Uterus (tissue), 4 donors: ENCODE results near the gene MBP. TPM values are rescaled to one million over a fixed set of nuclear protein-coding genes. Genes with fewer than 3 reads are reported as not detected.
A peak's percentile ranks its signal among the peaks of the same experiment; 100 is the strongest.

Source experiments
- DNase-seq, 2 donors: peaks; one replicate each; pipeline ENCODE4 v3.0.0-alpha.2; 2019 to 2020
- H3K27ac ChIP-seq, 2 donors: fragments of 200-600 bp; sonication (generic); 1 replicate in 1 of 2; 2 replicates in 1 of 2; pipeline ENCODE4 v1.5.1; 2016 to 2018
- H3K27me3 ChIP-seq, 2 donors: fragments of 200-600 bp; sonication (generic); one replicate each; pipeline ENCODE4 v1.5.1; 2018 to 2019; ENCODE audit warnings: control low read depth in 1 of 2
- H3K36me3 ChIP-seq, 2 donors: fragments of 200-600 bp; sonication (generic); one replicate each; pipeline ENCODE4 v1.5.1; 2019; ENCODE audit warnings: control low read depth in 1 of 2
- H3K4me1 ChIP-seq, 2 donors: fragments of 200-600 bp; sonication (generic); one replicate each; pipeline ENCODE4 v1.5.1; 2018 to 2019; ENCODE audit warnings: control low read depth in 1 of 2
- H3K4me3 ChIP-seq, 2 donors: fragments of 200-600 bp; sonication (generic); 1 replicate in 1 of 2; 2 replicates in 1 of 2; pipeline ENCODE4 v1.5.1; 2018 to 2019; ENCODE audit warnings: mild to moderate bottlenecking in 1 of 2
- H3K9me3 ChIP-seq, 2 donors: fragments of 200-600 bp; sonication (generic); one replicate each; pipeline ENCODE4 v1.5.1; 2019; ENCODE audit warnings: control low read depth in 1 of 2
- POLR2A ChIP-seq, 2 donors: fragments of 450-650 bp; IDR thresholded peaks; one replicate each; pipeline ENCODE4 v1.6.1; 2016; ENCODE audit warnings: antibody characterized with exemption in 2 of 2, mild to moderate bottlenecking in 1 of 2, moderate library complexity in 1 of 2
- intact Hi-C: fragments of 100-400 bp; cut with DNase I; formaldehyde crosslinking; loops from one replicate; pipeline ENCODE4 v1.15.1; 2023; ENCODE audit warnings: low total_unique reads
- total RNA-seq, 4 donors: library from RNA; depleted of rRNA in 3 of 4; stranded (reverse); fragments of >200 nt in 3 of 4; gene quantifications; one replicate each; pipeline versions ENCODE4 v1.1.0 to v1.2.4, GENCODE V29; 2014 to 2023
- TF ChIP-seq, protein P1 (sequence below), 4 experiments: fragments of 200-600 bp in 2 of 4; fragments of 450-650 bp in 2 of 4; sonication (generic) in 2 of 4; IDR thresholded peaks; one replicate each; pipeline ENCODE4 v1.5.1; 2016 to 2019; ENCODE audit warnings: antibody characterized with exemption in 4 of 4, mild to moderate bottlenecking in 2 of 4, moderate library complexity in 1 of 4
- donor health status: DM: yes; HTN: yes; CAD: no.

Gene MBP
- total RNA-seq, 4 donors from 2014 or later, result 12.1 to 52.2 (median 19.8) TPM

DNA sequence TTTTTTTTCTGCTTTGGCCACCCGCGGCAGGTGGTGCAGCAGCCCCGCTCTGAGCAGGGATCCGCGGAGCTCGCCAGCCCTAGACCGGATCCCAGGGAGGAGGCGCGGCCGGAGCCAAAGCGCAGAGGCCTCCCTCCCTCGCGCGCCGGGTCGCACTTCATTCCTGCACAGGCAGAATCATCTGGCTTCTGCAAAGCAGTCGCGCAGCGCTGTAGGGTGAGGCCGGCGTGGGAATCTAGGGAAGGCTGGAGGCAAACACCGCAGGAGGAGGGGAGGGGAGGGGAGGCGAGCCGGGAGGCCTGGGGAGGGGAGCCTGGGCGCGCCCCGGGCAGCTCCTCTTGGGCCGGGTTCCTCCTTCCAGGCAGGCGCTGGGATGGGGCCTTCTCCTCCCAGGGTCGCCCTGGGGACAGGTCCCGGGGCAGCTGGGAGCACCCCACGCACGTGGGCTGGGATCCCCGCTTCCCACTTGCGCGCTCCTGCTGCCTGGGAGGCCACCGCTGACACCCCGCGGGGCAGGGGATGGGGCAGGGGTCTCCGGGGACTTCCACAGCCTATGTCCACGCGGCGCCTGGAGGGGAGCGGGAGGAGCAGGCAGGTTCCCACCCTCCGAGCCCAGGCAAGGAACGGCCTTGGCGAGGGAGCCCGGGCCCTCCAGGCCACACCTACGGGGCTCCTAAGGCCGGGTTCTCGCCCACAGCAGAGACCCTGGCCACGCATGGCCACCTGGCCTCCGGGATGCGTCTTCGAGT, 45.0 kb downstream of the MBP start:
- no peaks in the 10 kb centered on the region for H3K27me3 ChIP-seq
- peaks cover 0 to 4% of the 10 kb centered on the region in 2 donors for H3K4me1 ChIP-seq
- peak; percentile 65 to 66 for DNase-seq
- H3K27ac ChIP-seq, result peak overlapping the region; percentile 69 to 83
- H3K4me3 ChIP-seq, result peak overlapping the region; percentile 30 to 37
- H3K9me3 ChIP-seq, result no peaks in the 10 kb centered on the region
- intact Hi-C loops, result no loop called here
- no peaks in the 10 kb centered on the region for H3K36me3 ChIP-seq
- TF ChIP-seq, protein P1, sequence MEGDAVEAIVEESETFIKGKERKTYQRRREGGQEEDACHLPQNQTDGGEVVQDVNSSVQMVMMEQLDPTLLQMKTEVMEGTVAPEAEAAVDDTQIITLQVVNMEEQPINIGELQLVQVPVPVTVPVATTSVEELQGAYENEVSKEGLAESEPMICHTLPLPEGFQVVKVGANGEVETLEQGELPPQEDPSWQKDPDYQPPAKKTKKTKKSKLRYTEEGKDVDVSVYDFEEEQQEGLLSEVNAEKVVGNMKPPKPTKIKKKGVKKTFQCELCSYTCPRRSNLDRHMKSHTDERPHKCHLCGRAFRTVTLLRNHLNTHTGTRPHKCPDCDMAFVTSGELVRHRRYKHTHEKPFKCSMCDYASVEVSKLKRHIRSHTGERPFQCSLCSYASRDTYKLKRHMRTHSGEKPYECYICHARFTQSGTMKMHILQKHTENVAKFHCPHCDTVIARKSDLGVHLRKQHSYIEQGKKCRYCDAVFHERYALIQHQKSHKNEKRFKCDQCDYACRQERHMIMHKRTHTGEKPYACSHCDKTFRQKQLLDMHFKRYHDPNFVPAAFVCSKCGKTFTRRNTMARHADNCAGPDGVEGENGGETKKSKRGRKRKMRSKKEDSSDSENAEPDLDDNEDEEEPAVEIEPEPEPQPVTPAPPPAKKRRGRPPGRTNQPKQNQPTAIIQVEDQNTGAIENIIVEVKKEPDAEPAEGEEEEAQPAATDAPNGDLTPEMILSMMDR (IDR thresholded peaks at IDR 0.05), result no peak
- no peak for TF ChIP-seq POLR2A (IDR thresholded peaks at IDR 0.05)

DNA sequence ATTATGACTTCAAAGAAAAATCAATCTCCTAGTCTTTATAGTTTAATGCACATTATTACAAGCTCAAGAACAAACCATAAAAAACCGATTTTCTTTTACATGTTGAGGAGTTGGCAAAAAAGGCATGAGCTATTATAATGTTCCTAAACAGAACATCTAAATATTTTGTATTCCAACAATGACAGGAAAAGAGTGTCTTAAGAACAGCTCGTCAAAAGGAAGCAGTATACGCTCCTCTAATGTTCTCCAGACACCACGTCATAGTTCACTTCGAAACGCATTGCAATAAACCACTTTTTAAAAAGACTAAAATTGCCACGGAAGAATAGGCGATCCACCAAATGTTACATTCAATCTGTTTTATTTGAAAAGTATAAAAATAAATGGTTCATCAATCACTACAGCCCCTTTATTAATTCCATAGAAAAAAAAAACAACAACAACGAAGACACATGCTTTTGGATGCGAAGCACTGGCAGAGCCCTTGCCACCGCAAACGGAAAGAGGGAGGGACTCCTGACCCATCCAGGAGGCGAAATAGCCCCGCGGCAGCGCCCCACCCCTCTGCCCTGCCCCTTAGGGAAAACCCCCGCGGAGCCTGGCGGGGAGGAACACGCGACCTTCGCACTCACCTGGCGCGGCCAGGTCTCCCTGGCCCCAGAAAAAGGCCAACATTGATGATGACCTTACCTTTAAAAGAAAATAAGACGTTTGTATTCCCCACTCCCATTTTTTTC, 45.8 kb downstream of the MBP start:
- Histone ChIP-seq H3K36me3 (no peaks in the 10 kb centered on the region), H3K4me3 (peak overlapping the region; percentile 30 to 37), H3K4me1 (peaks cover 0 to 4% of the 10 kb centered on the region in 2 donors), H3K27me3 (no peaks in the 10 kb centered on the region), H3K9me3 (no peaks in the 10 kb centered on the region), H3K27ac (peak overlapping the region; percentile 69 to 83)
- TF ChIP-seq POLR2A (IDR thresholded peaks at IDR 0.05), result no peak
- TF ChIP-seq, protein P1 (IDR thresholded peaks at IDR 0.05), result no peak
- intact Hi-C loops, result no loop called here
- no peak for DNase-seq

DNA sequence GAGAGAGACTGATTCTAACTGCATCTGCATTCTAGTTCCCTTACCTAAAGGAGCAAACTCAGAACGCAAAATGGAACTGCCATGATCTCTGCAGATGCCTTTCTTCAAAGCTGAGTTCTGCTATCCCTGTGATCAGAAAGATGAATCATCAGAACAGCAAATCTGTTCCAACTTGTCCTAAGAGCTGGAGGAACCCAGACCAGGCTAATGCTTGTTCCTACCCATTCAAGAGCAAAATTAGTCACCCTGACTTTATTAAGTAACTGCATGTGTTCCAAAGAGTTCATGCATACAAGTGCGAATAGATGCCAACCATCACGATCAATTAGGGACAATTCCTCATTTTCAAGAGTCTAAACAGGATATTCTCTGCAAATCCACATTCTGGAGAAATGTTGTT, 46.5 kb downstream of the MBP start:
- peak overlapping the region; percentile 69 to 83 for H3K27ac ChIP-seq
- no peak overlapping the region for H3K4me3 ChIP-seq
- H3K27me3 ChIP-seq, result no peaks in the 10 kb centered on the region
- no peak for DNase-seq
- no peaks in the 10 kb centered on the region for H3K9me3 ChIP-seq
- H3K36me3 ChIP-seq, result no peaks in the 10 kb centered on the region
- intact Hi-C loops, result no loop called here
- no peak for TF ChIP-seq POLR2A (IDR thresholded peaks at IDR 0.05)
- TF ChIP-seq, protein P1 (IDR thresholded peaks at IDR 0.05), result no peak
- H3K4me1 ChIP-seq, result peaks cover 0 to 4% of the 10 kb centered on the region in 2 donors

DNA sequence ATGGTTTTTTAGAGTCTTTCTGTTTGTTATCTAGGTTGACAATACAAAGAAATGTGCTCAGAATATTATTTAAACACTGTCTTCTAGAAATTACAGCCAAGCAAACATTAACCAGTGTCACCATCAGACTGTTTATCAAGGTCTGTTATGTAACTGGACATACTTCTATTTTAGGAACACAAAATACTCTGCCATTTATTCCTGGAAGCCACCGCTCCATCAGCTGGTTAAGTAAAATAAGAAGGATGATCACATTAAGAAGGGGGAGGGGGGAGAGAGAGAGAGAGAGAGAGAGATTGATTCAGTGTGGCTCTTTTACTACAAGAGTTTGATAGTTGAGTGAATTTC, 47.9 kb downstream of the MBP start:
- Histone ChIP-seq H3K4me1 (peaks cover 0 to 4% of the 10 kb centered on the region in 2 donors), H3K36me3 (no peaks in the 10 kb centered on the region), H3K27me3 (no peaks in the 10 kb centered on the region), H3K27ac (peak overlapping the region; percentile 50 to 83), H3K9me3 (no peaks in the 10 kb centered on the region), H3K4me3 (no peak overlapping the region)
- intact Hi-C loops, result no loop called here
- TF ChIP-seq, protein P1 (IDR thresholded peaks at IDR 0.05), result no peak
- DNase-seq, result no peak

DNA sequence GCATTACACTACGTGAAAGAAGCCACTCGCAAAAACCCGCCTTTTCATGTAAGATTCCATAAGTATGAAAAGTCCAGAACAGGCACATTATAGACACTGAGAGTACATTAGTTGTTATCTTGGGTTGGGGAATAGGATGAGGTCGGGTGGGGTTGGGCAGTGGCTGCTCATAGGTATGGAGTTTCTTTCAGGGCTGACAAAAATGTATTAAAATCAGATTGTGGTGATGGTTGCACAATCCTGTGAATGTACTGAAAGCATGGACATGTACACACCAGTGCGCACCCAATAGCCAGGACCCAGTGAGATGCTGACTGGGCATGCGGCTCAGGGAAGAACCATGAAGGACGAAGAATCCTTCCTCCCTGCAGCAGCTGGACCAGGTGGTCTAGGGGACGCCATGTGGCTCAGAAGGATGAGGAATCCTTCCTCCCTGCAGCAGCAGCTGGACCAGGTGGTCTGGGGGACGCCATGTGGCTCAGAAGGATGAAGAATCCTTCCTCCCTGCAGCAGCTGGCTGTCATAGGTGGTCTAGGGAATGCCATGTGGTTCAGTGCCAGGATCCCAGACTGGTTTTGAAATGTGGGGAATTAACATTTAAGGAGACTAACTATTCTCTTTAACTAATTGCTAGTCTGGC, 50.1 kb downstream of the MBP start:
- no peak for DNase-seq
- no peaks in the 10 kb centered on the region for H3K9me3 ChIP-seq
- H3K36me3 ChIP-seq, result no peaks in the 10 kb centered on the region
- H3K4me1 ChIP-seq, result no peaks in the 10 kb centered on the region
- H3K27ac ChIP-seq, result peak overlapping the region in 1 of 2 donors; percentile 61
- H3K4me3 ChIP-seq, result no peak overlapping the region
- no peak for TF ChIP-seq POLR2A (IDR thresholded peaks at IDR 0.05)
- TF ChIP-seq, protein P1 (IDR thresholded peaks at IDR 0.05), result no peak
- no peaks in the 10 kb centered on the region for H3K27me3 ChIP-seq
- intact Hi-C loops, result no loop called here
